ENCODE results near the gene BCL2L13.

DNA sequence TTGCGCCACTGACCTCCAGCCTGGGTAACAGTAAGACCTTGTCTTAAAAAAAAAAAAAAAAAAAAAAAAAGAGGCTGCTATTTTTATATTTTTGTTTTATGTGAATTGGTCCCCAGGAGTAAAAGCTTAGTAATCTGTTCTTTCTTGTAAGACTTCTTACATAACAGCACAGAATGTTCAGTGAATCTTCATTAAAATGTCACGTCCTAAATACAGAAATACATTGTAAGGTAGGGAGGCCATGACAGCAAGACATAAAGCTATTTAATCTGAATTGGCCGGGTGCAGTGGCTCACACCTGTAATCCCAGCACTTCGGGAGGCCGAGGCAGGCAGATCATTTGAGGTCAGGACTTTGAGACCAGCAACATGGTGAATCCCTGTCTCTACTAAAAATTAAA lies 71.5 kb downstream of the BCL2L13 start:
- TF ChIP-seq TAF1 (IDR thresholded peaks at IDR 0.05; ENCODE audit: low read depth), result no peak
- no peak for TF ChIP-seq EZH2 (IDR thresholded peaks at IDR 0.05; ENCODE audit: borderline replicate concordance, insufficient read depth, low read length, poor library complexity, severe bottlenecking)
- no peak for TF ChIP-seq CTCF (IDR thresholded peaks at IDR 0.05; ENCODE audit: poor library complexity, severe bottlenecking)
- no peak for TF ChIP-seq REST (IDR thresholded peaks at IDR 0.05; ENCODE audit: borderline replicate concordance)
- TF ChIP-seq MXI1 (conservative IDR thresholded peaks at IDR 0.05; ENCODE audit: poor library complexity, severe bottlenecking), result no peak

Data from neural cell (in vitro differentiated cells).